Suppressor macrophage (primary cell): ENCODE data around the gene NRP2.

Experiments used
- DNase-seq, 4 experiments: peaks; one replicate each; pipeline ENCODE4 v3.0.0-alpha.2; 2020 to 2022

NRP2 gene

DNA sequence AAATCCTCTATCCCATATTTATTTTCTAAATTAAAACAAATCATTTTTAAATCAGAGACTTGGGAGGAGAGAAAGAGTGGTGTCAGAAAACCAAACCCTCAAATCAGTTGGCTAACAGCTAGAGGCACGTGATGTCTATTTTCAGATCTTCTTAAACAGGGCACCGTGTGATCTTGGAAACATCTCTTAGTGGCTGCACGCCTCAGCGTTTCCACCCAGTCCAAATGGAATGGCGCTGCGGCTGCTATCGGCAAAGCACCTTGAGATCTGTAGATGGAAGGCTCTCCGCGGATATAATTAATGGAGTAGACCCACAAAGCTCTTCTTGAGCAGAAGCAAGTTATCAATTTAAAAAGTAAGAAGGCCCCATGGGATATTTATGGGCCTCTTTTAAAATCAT lies 50.0 kb downstream of the NRP2 start:
- DNase-seq: no peak

DNA sequence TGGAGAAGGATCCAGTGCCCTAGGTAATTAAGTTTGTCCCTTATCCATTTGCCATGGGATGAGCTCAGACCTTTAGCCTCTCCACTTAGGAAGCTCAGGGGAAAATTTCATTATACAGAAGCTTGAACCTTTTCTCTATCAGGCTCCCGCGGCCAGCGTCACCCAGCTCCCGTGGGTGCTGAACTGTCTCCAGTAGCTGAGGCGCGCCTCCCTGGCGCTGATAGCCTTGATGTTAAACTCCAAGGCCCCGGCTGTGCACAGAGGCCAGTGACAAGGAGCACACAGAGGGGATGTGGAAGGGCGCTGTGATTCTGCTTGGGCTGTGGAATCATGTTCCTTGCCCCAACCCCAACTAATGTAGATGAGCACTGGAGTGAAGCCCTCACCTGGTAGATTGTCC lies 50.8 kb downstream of the NRP2 start:
- no peak for DNase-seq

DNA sequence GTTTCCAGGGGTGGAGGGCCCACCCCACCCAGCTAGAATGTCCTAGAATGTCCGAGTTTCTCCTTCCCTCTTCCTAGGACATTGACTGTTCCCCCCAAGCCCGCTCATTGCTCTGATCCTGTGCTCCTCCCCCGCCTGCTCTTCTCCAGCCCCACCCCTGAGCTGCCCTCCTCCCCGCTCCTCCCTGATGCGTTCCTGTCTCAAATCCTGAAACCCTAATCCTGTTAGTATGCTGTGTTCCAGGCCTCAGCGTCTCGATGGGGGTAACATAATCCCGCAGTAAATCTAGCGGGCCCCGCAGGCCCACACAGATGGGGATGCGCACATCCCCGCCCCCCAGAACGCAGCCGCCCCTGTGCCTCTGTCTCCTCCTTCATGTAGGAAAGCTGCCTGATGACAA lies 51.3 kb downstream of the NRP2 start:
- no peak for DNase-seq

DNA sequence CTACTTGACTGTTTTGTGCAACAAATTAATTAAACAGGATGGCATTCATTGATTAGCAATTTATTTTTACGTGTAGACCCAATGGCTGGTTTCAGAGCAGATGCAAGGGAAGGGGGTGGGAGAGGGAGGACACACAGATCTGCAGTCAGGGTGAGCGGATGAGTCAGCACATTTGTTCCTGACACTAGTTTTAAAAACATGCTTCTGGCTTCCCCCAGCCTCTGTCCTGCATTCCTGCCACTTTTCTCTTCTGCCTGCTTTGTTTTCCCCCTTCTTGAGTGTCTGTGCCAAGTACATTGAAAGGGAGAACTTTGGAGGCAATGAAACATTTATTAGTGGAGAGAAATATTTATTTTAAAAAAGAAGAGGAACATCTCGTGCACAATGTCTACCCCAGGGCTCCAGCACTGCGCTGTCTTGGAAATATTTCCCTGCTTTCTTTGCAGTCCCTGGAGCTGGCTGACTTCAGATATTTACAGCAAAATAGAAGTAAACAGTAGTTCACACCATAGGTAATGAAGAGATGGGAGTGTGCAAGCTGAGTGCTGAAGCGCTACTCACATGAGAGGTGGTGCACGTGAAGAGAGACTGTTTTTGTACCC lies 52.2 kb downstream of the NRP2 start:
- no peak for DNase-seq

DNA sequence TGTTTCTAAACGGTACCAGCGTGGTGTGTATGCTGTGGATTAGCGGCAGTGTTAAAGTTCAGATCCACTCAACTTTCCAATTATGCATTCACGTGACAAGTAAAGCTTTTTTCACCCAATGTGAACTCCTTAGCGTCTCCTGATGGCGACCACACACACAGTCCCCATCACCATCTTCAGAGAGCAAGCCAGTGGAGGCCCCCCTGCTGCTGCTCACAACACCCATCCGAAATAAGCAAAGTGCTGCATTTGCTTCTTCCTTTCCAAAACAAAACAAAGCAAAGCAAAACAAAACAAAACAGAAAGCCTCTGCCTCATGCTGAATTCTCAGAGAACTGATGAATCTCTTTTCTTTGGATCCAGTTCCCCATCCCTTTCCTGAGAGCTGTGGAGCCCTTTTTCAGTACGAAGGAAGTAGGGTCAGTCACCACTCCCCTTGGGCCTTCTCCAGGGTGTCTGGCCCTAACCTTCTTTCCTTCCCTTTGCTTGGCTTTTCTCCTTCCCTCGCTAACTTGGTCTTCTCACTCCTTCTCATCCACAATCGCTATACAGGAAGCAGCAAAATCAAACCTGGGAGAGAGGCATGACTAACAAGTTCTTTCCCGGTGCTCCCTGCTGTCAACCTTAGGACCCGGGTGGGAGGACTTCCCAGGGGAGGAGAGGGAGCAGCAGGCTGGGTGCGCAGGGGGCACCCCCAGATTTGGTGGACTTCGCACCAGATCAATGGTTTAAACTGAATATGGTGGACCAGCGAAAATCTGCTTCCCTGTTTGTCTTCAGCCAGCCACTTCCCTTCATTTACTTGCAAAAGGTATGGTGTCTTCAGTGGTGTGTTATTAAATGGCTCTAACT lies 56.0 kb downstream of the NRP2 start:
- DNase-seq: no peak

DNA sequence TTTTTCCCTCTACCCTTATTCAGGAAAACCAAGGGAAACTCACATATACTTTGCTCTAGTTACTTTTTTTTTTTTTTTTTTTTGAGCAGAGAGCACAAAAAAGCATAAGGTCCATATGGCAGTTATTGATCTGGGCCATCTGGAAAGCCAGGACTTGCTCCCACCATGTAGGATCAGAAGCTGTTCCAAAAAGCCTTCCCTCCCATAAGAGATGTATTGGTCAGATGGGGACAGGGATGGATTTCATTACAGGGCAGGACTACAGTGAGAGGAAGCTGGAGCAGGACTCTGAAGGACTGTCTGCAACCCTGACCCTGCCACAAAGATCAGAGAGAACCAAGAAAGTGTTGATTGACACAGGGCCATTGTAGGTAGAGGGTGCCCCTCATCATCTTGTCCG lies 57.3 kb downstream of the NRP2 start:
- no peak for DNase-seq

GRCh38 chr2:205740381-205740780 lies 58.1 kb downstream of the NRP2 start:
- DNase-seq: no peak

GRCh38 chr2:205741256-205741978 lies 59.1 kb downstream of the NRP2 start:
- peak in 2 of 4 experiments; percentile 26 to 28 for DNase-seq

DNA sequence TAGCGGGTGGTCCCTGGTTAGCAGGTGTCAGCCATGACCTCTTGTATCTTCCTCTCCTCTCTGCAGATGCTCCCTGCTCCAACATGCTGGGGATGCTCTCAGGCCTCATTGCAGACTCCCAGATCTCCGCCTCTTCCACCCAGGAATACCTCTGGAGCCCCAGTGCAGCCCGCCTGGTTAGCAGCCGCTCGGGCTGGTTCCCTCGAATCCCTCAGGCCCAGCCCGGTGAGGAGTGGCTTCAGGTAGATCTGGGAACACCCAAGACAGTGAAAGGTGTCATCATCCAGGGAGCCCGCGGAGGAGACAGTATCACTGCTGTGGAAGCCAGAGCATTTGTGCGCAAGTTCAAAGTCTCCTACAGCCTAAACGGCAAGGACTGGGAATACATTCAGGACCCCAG lies 60.8 kb downstream of the NRP2 start:
- DNase-seq: no peak

GRCh38 chr2:205744074-205744591 lies 61.8 kb downstream of the NRP2 start:
- no peak for DNase-seq

- DNase-seq: no peak
These were observed 63.5 kb downstream of the NRP2 start for GRCh38 chr2:205745661-205746419.

DNA sequence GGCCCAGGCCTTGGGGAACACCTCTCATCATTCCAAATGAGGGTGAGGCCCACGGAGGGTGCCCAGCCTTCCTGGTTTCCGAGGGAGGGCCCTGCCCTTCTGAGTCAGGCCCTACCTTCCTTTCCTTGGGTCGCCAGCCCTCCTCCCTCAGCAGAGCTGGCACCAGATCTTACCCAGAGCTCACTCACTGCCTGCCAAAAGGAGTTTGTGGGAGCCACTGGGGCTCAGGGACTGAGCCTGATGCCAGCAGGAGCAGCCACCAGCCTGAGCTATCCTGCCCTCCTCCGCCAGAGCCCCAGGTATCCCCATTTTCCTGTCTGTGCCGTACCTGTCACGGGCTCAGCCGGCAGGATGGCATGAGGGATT lies 64.1 kb downstream of the NRP2 start:
- no peak for DNase-seq

- no peak for DNase-seq
These were observed 65.6 kb downstream of the NRP2 start for GRCh38 chr2:205747829-205748386.

- no peak for DNase-seq
These were observed 66.3 kb downstream of the NRP2 start for GRCh38 chr2:205748639-205749038.

- no peak for DNase-seq
These were observed 66.8 kb downstream of the NRP2 start for GRCh38 chr2:205749078-205749477.

DNA sequence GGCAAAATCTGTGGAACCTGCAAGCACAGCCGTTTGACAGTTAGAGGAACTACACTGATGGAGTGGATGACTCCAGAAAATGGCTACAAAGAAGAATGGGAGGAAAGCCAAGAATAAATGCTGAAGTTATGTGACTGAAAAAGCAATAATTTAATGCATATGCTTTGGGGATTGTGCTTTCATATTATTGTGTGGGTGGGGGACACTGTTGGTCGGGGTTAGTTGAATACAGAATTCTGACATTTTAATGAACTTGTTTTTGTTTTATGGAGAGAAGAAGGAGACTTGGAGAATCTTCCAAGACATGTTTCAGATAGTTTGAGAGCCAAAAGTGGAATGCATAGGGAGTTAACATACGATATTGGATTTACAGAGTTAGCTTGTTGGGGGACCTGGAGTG lies 68.5 kb downstream of the NRP2 start:
- DNase-seq: no peak

GRCh38 chr2:205751569-205752031 lies 69.3 kb downstream of the NRP2 start:
- peak in 3 of 4 experiments; percentile 34 to 40 (median 34) for DNase-seq

GRCh38 chr2:205752296-205752820 lies 70.1 kb downstream of the NRP2 start:
- no peak for DNase-seq

DNA sequence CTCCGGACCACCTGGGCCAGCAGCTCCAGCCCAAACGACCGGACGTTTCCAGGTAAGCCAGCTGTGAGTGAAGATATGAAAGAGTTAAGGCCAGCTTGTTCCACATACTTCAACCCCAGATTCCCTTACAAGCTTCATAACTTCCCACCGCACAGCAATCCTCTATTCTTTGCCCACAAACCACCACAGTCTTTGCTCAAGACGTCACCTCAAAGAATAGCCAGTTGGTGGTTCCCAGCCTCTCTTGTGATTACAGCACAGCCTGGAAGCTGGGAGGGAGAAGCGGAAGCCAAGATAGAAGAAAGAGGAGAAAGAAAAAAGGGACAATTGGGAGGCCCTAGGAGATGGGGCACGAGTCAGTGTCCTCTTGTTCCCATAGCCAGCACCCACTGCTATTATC lies 70.6 kb downstream of the NRP2 start:
- no peak for DNase-seq

DNA sequence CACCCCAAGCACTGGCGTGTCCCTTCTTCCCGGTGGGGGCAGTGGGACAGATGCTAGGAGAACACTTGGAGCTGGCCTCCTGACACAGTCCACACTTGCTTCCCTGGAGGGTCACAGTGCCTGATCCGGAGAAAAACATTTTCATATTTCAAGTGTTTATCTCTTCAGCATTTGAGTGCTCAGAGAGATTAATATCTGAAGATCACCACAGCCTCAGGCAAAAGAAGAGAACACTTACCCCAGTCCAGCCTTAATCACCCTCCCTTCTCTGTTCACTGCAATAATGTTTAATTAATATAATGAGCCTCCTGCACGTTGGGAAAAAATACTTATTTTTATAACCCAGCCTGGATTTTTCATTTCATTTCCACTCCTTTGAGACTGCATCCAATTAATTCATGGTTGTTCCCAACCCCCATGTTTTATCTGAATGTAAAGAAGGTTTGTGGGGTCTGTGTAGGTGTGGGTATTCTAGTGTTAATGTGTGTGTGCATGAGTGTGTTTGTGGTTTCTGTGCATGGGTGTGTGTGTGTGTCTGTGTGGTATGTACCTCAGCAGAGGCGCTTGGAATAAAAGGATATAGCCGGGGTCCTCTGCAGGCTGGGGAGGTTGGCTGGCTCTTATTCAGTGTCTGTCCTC lies 72.1 kb downstream of the NRP2 start:
- DNase-seq: no peak

GRCh38 chr2:205754924-205755321 lies 72.6 kb downstream of the NRP2 start:
- DNase-seq: no peak

GRCh38 chr2:205755923-205756322 lies 73.6 kb downstream of the NRP2 start:
- no peak for DNase-seq
